ENCODE measurements around the gene SEC14L3.
"Not testable (repeated sequence)": the region's sequence is repeated elsewhere in the genome, so short reads cannot be mapped to it uniquely, and the experiment has no call there.

Gene SEC14L3

GRCh38 chr22:30453731-30454510 is 17.9 kb downstream of the SEC14L3 start:
- no peak overlapping the region for H3K4me2 ChIP-seq (ENCODE audit: low read depth, low read length, poor library complexity, severe bottlenecking)
- no peaks in the 10 kb centered on the region for H3F3A ChIP-seq (ENCODE audit: insufficient read depth)
- H3K9ac ChIP-seq (ENCODE audit: low read length) = no peak overlapping the region
- H3K4me3 ChIP-seq (ENCODE audit: insufficient read depth, low read length, poor library complexity, severe bottlenecking) = no peak overlapping the region
- no peaks in the 10 kb centered on the region for H3K27me3 ChIP-seq (ENCODE audit: low read length)
- H2AFZ ChIP-seq (ENCODE audit: low read depth, low read length, severe bottlenecking) = no peak overlapping the region
- no peaks in the 10 kb centered on the region for H3K36me3 ChIP-seq (ENCODE audit: low read length)
- H3K9me3 ChIP-seq (ENCODE audit: insufficient read depth, low read length) = no peaks in the 10 kb centered on the region
- H3K27ac ChIP-seq (ENCODE audit: low read depth, low read length) = no peak overlapping the region
- H3K79me2 ChIP-seq (ENCODE audit: insufficient read depth, low read length) = no peaks in the 10 kb centered on the region
- H4K20me1 ChIP-seq (ENCODE audit: low read depth, low read length) = no peaks in the 10 kb centered on the region
- no peak for TF ChIP-seq EZH2phosphoT487 (conservative IDR thresholded peaks at IDR 0.05; ENCODE audit: low read length)
- no peak for TF ChIP-seq CTCF (IDR thresholded peaks at IDR 0.05; ENCODE audit: insufficient read depth, low read length, poor library complexity, severe bottlenecking)
- no peaks in the 10 kb centered on the region for H3K9me2 ChIP-seq (replicated peaks; ENCODE audit: insufficient read depth, low read length)

GRCh38 chr22:30452861-30453260 is 19.0 kb downstream of the SEC14L3 start:
- no peaks in the 10 kb centered on the region for H3K27me3 ChIP-seq (ENCODE audit: low read length)
- no peak overlapping the region for H3K4me2 ChIP-seq (ENCODE audit: low read depth, low read length, poor library complexity, severe bottlenecking)
- H2AFZ ChIP-seq (ENCODE audit: low read depth, low read length, severe bottlenecking) = no peak overlapping the region

GRCh38 chr22:30451488-30451887 is 20.3 kb downstream of the SEC14L3 start:
- not testable (repeated sequence) for H3K4me2 ChIP-seq (ENCODE audit: low read depth, low read length, poor library complexity, severe bottlenecking); H3K27me3 ChIP-seq (ENCODE audit: low read length); H3K9me2 ChIP-seq (replicated peaks; ENCODE audit: insufficient read depth, low read length); H4K20me1 ChIP-seq (ENCODE audit: low read depth, low read length); H3K9ac ChIP-seq (ENCODE audit: low read length); H3K36me3 ChIP-seq (ENCODE audit: low read length); H3K9me3 ChIP-seq (ENCODE audit: insufficient read depth, low read length); H2AFZ ChIP-seq (ENCODE audit: low read depth, low read length, severe bottlenecking); H3K27ac ChIP-seq (ENCODE audit: low read depth, low read length); H3K79me2 ChIP-seq (ENCODE audit: insufficient read depth, low read length); H3K4me3 ChIP-seq (ENCODE audit: insufficient read depth, low read length, poor library complexity, severe bottlenecking); H3F3A ChIP-seq (ENCODE audit: insufficient read depth)

More at GRCh38 chr22:30452861-30453260, 19.0 kb downstream of the SEC14L3 start:
- Histone ChIP-seq H3F3A (ENCODE audit: insufficient read depth) (no peaks in the 10 kb centered on the region), H3K9me2 (replicated peaks; ENCODE audit: insufficient read depth, low read length) (no peaks in the 10 kb centered on the region), H3K9me3 (ENCODE audit: insufficient read depth, low read length) (no peaks in the 10 kb centered on the region), H3K36me3 (ENCODE audit: low read length) (no peaks in the 10 kb centered on the region), H3K79me2 (ENCODE audit: insufficient read depth, low read length) (no peaks in the 10 kb centered on the region), H3K27ac (ENCODE audit: low read depth, low read length) (no peak overlapping the region), H3K9ac (ENCODE audit: low read length) (no peak overlapping the region), H4K20me1 (ENCODE audit: low read depth, low read length) (no peaks in the 10 kb centered on the region), H3K4me3 (ENCODE audit: insufficient read depth, low read length, poor library complexity, severe bottlenecking) (no peak overlapping the region)
- TF ChIP-seq CTCF (IDR thresholded peaks at IDR 0.05; ENCODE audit: insufficient read depth, low read length, poor library complexity, severe bottlenecking) (no peak), EZH2phosphoT487 (conservative IDR thresholded peaks at IDR 0.05; ENCODE audit: low read length) (no peak)

GRCh38 chr22:30447656-30448055 is 24.2 kb downstream of the SEC14L3 start:
- H3K27me3 ChIP-seq (ENCODE audit: low read length) = no peaks in the 10 kb centered on the region
- TF ChIP-seq EZH2phosphoT487 (conservative IDR thresholded peaks at IDR 0.05; ENCODE audit: low read length) = no peak
- TF ChIP-seq CTCF (IDR thresholded peaks at IDR 0.05; ENCODE audit: insufficient read depth, low read length, poor library complexity, severe bottlenecking) = no peak
- H3K9ac ChIP-seq (ENCODE audit: low read length) = no peak overlapping the region

More at GRCh38 chr22:30447656-30448055, 24.2 kb downstream of the SEC14L3 start:
- H3K27ac ChIP-seq (ENCODE audit: low read depth, low read length) = no peak overlapping the region
- no peaks in the 10 kb centered on the region for H3K9me2 ChIP-seq (replicated peaks; ENCODE audit: insufficient read depth, low read length)
- H3K79me2 ChIP-seq (ENCODE audit: insufficient read depth, low read length) = no peaks in the 10 kb centered on the region
- no peaks in the 10 kb centered on the region for H3F3A ChIP-seq (ENCODE audit: insufficient read depth)
- no peak overlapping the region for H3K4me2 ChIP-seq (ENCODE audit: low read depth, low read length, poor library complexity, severe bottlenecking)
- H3K4me3 ChIP-seq (ENCODE audit: insufficient read depth, low read length, poor library complexity, severe bottlenecking) = no peak overlapping the region
- no peak overlapping the region for H2AFZ ChIP-seq (ENCODE audit: low read depth, low read length, severe bottlenecking)
- H4K20me1 ChIP-seq (ENCODE audit: low read depth, low read length) = no peaks in the 10 kb centered on the region
- no peaks in the 10 kb centered on the region for H3K36me3 ChIP-seq (ENCODE audit: low read length)
- H3K9me3 ChIP-seq (ENCODE audit: insufficient read depth, low read length) = no peaks in the 10 kb centered on the region

All from SU-DHL-6 (cell line).